Neural progenitor cell (in vitro differentiated cells): ENCODE results near the gene HNF1B.

Experiments
- CTCF ChIP-seq: fragments of 200-600 bp; sonication (generic); IDR thresholded peaks from 2 replicates; pipeline ENCODE4 v1.5.1; 2017; ENCODE audit warnings: antibody characterized with exemption, mild to moderate bottlenecking
- EZH2phosphoT487 ChIP-seq: fragments of 200-600 bp; sonication (generic); IDR thresholded peaks from 2 replicates; pipeline ENCODE4 v1.6.1; 2017; ENCODE audit warnings: antibody characterized with exemption

GRCh38 chr17:37750768-37751475, 6.1 kb upstream of the HNF1B start:
- no peak for TF ChIP-seq CTCF
- no peak for TF ChIP-seq EZH2phosphoT487
